ENCODE data around the gene RABGAP1.
"Not testable (repeated sequence)": the region's sequence is repeated elsewhere in the genome, so short reads cannot be mapped to it uniquely, and the experiment has no call there.

The RABGAP1 gene

DNA sequence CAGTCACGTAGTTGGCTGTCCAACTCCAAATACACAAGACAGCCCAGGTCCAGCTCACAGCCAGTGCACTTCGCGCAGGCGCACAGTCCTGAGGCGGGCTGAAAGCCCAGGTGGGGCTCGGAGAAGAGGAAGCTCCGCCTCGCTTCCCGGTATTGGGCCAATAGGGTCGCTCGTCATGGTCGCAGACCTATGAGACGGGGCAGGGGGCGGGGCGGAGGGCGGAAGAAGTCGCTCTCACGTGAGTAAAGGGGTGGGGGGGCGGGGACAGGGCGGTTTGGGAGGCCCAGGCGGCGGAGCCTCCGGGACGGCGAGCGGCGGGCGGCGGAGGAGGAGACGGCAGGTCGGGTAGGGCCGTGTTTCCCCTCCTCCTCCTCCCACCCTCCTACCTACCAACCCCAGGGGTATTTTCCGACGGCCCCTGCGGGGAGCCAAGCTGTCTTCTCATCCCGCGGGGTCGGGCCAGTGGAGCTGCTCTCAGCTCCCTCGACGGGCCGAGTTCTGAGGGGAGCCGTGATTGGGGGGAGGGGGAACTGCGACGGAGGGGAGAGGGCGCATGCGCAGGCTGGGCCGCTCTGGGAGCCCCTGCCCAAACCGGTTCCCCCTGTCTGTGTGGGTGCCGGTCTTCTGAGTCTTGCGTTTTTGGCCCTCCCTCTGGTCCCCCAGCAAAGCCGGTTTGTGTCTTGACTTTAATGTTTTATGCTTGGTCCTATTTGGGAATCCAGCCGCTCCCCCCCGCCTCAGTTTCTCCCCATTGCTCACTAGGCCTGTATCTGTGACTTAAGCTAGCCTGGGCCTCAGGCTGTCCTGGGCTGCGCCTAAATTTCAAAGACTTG, at the start of gene RABGAP1:
Gene RABGAP1 (plus strand): TSS at position 272 of the 833 bp plus-strand sequence. CDS start 16,040 bp downstream, outside the sequence.
- TF ChIP-seq, protein P1, sequence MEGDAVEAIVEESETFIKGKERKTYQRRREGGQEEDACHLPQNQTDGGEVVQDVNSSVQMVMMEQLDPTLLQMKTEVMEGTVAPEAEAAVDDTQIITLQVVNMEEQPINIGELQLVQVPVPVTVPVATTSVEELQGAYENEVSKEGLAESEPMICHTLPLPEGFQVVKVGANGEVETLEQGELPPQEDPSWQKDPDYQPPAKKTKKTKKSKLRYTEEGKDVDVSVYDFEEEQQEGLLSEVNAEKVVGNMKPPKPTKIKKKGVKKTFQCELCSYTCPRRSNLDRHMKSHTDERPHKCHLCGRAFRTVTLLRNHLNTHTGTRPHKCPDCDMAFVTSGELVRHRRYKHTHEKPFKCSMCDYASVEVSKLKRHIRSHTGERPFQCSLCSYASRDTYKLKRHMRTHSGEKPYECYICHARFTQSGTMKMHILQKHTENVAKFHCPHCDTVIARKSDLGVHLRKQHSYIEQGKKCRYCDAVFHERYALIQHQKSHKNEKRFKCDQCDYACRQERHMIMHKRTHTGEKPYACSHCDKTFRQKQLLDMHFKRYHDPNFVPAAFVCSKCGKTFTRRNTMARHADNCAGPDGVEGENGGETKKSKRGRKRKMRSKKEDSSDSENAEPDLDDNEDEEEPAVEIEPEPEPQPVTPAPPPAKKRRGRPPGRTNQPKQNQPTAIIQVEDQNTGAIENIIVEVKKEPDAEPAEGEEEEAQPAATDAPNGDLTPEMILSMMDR (IDR thresholded peaks at IDR 0.05; ENCODE audit: extremely low read depth, insufficient read depth, missing control alignments), result no peak
- in situ Hi-C loops (cut with MboI; ENCODE audit: low pct_unique_long_range_greater_than_20kb, low sequenced_read_pairs, unreplicated experiment), result no loop called here
- peak; percentile 98 for DNase-seq (ENCODE audit: low spot score)

DNA sequence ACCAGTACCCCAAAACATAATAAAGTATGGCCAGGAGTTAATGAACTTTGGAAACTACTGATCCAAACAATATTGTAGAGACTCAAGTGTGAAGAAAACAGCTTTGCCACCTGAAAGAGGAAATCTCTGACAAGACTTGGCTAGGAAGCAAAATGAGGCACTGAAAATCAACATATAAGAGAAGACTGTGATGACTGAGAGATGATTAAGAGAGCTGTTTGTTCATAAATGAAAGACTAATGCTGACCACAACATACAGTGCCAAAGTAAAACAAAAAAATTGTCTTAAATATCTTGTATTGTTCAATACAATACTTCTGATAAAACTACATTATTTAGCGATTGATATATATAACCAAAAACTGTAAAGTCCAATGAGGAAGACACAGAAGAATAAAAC, 42.9 kb upstream of the RABGAP1 start:
- TF ChIP-seq, protein P1 (IDR thresholded peaks at IDR 0.05; ENCODE audit: extremely low read depth, insufficient read depth, missing control alignments), result no peak
- in situ Hi-C loops (cut with MboI; ENCODE audit: low pct_unique_long_range_greater_than_20kb, low sequenced_read_pairs, unreplicated experiment), result no loop called here
- no peak for DNase-seq (ENCODE audit: low spot score)

DNA sequence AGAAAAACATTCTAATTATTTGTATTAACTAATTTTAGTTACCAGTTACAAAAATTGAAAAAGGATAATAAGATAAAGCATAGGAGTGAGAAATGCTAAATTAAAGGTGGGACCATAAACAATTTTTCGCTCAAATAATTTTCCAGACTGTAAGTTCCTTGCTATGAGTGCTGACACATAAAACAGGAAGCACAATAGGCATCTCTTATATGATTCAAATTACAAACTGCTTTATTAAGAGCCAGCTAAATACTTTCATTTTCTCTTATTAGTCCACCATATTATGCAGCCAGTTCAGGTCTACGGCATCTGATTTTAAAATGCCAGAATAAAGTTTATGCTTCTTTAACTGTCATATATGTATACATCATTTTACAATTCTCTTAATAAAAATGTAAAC, 40.0 kb upstream of the RABGAP1 start:
- DNase-seq (ENCODE audit: low spot score), result peak; percentile 36
- in situ Hi-C loops (cut with MboI; ENCODE audit: low pct_unique_long_range_greater_than_20kb, low sequenced_read_pairs, unreplicated experiment), result no loop called here
- TF ChIP-seq, protein P1 (IDR thresholded peaks at IDR 0.05; ENCODE audit: extremely low read depth, insufficient read depth, missing control alignments), result no peak

DNA sequence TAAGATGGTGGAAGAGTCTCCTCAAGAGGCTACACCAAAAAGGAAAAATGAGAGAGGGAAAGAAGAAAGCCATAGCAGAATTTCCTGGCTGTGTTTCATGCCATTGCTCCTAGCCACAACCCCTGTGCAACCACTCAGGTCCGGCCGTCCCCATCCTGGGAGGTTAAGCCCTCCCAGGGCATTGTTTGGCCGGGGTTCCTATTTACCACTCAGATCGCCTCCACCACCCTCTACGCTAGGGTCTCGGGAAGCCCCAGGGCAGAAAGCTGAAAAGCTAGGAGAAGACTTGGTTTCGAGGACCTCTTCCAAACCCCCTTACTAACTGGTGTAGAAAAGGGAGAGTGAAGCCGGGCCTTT, 36.4 kb upstream of the RABGAP1 start:
- in situ Hi-C loops (cut with MboI; ENCODE audit: low pct_unique_long_range_greater_than_20kb, low sequenced_read_pairs, unreplicated experiment), result no loop called here
- DNase-seq (ENCODE audit: low spot score), result peak; percentile 31
- TF ChIP-seq, protein P1 (IDR thresholded peaks at IDR 0.05; ENCODE audit: extremely low read depth, insufficient read depth, missing control alignments), result no peak

DNA sequence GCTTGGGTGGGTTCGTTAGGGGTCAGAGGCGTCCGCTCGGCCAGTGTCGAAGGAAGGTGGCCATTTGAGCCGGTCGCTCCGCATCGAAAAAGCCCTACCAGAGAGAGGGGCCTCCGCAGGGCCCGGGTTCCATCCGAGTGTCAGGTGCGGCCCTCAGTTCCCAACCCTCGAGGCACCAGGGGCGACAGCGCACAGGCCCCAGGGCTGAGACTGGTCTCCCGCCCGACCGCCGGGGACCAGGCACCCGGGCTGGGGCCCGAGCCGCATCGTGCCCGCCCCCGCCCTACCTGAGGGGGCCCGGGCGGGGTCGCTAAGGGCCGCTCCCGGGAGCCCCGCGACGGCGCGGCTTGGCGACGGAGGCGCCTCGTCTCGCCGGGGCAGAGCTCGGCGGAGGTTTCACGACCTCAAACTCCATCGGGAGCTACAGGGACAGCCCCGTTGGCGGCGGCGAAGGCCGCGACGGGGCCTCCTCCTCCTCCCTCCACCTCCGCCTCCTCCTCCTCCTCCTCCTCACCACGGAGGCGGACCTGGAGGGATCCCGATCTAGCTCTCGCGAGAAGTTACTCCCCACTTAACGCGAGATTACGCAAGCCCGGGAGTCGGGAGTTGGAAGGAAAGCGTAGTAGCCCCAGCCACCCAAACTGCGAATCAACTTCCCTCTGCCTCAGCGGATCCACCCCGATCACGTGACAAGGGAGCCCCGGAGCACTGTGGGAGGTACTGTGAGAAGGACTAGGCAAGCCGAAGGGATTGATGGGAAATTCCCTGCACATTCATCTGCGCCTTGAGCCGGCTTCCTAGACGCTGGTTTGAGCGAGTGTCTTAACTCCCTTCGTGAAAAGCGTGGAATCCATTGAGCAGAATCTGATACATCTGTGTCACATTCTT, 35.8 kb upstream of the RABGAP1 start, which contains the start of gene RC3H2:
Gene RC3H2 (minus strand): TSS at position 537 of the 888 bp plus-strand sequence. CDS start 7,850 bp downstream, outside the sequence.
- TF ChIP-seq, protein P1 (IDR thresholded peaks at IDR 0.05; ENCODE audit: extremely low read depth, insufficient read depth, missing control alignments), result no peak
- peak; percentile 89 for DNase-seq (ENCODE audit: low spot score)
- in situ Hi-C loops (cut with MboI; ENCODE audit: low pct_unique_long_range_greater_than_20kb, low sequenced_read_pairs, unreplicated experiment), result no loop called here

DNA sequence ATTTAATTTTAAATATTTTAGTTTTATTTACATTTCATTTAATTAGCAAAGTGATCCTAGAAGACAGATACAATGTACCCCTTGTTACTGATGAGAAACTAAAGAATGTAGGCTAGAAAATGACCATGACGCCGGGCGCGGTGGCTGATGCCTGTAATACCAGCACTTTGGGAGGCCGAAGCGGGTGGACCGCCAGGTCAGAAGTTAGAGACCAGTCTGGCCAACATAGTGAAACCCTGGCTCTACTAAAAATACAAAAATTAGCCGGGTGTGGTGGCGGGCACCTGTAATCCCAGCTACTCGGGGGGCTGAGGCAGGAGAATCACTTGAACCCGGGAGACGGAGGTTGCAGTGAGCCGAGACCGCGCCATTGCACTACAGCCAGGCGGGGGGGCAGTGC, 34.7 kb upstream of the RABGAP1 start:
- DNase-seq (ENCODE audit: low spot score); in situ Hi-C loops (cut with MboI; ENCODE audit: low pct_unique_long_range_greater_than_20kb, low sequenced_read_pairs, unreplicated experiment): not testable (repeated sequence)

DNA sequence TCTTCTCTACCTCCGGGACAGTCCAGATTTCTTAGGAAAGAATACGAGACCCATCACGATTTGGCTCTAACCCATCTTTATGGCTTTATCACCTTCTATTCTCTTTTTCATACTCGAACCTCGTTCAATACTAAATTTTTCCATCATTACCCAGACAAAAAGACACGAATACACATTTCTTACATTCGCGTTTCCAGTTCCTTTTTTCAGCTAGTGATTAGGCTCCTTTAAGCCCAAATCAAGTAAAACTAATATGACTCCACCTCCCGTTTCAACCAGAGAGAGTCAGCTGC, 28.2 kb upstream of the RABGAP1 start:
- TF ChIP-seq, protein P1 (IDR thresholded peaks at IDR 0.05; ENCODE audit: extremely low read depth, insufficient read depth, missing control alignments), result peak; percentile 25
- in situ Hi-C loops (cut with MboI; ENCODE audit: low pct_unique_long_range_greater_than_20kb, low sequenced_read_pairs, unreplicated experiment), result no loop called here
- DNase-seq (ENCODE audit: low spot score), result no peak

All from GM13977 (cell line).